Measurements from ENCODE around the gene QRFP. TPM values are rescaled to one million over a fixed set of nuclear protein-coding genes. Genes with fewer than 3 reads are reported as not detected.

QRFP gene
- total RNA-seq, 1 experiment from 2014 or later, result not detected

GRCh38 chr9:130890124-130890523 is 6.5 kb downstream of the QRFP start:
- no peak overlapping the region for H3K27ac ChIP-seq (ENCODE audit: insufficient read length, low read depth, low read length)
- DNase-seq, result no peak
- H2BK12ac ChIP-seq (ENCODE audit: insufficient read length, low read depth, low read length), result no peak overlapping the region
- H3K4me1 Mint-ChIP-seq, result peaks cover 5 to 11% of the 10 kb centered on the region in 2 experiments; a peak in 3 of 4 replicates
- H3K4me3 Mint-ChIP-seq, result no peak overlapping the region
- no peak overlapping the region for H4K8ac ChIP-seq (replicated peaks; ENCODE audit: insufficient read length, low read depth, low read length)
- no peak overlapping the region for H3K4ac ChIP-seq (ENCODE audit: low read depth, low read length)
- H4K5ac ChIP-seq (ENCODE audit: insufficient read length, low read depth, low read length), result no peak overlapping the region
- 0 out of 7 replicates have a peak overlapping the region, but pooled peaks of 1 of the 3 experiments have one; percentile 40 for H3K27ac Mint-ChIP-seq
- no peak overlapping the region for H2AFZ ChIP-seq (ENCODE audit: low read length)
- H3K14ac ChIP-seq (ENCODE audit: insufficient read depth, low read length), result no peak overlapping the region
- no peak overlapping the region for H3K18ac ChIP-seq (ENCODE audit: insufficient read length, low read depth, low read length)
- no peak for TF ChIP-seq CTCF (conservative IDR thresholded peaks at IDR 0.05)
- H4K20me1 ChIP-seq (ENCODE audit: control insufficient read depth, insufficient read depth, insufficient read length), result no peaks in the 10 kb centered on the region
- no peaks in the 10 kb centered on the region for H3K27me3 ChIP-seq (ENCODE audit: insufficient read depth, low read length)
- H3K9me3 Mint-ChIP-seq, result no peaks in the 10 kb centered on the region; a peak in 1 of 5 replicates
- H2AK5ac ChIP-seq (ENCODE audit: insufficient read length, low read length), result no peak overlapping the region
- no CpG with 5 or more reads among the region's 9 CpGs for WGBS (ENCODE audit: extremely low coverage, insufficient read length, low lambda C conversion rate)
- H2BK5ac ChIP-seq (ENCODE audit: insufficient read length, low read length), result no peak overlapping the region
- H3K23ac ChIP-seq (ENCODE audit: insufficient read length, low read depth, low read length), result no peak overlapping the region
- no peak overlapping the region for H3T11ph ChIP-seq (ENCODE audit: low read length)
- H3K79me2 ChIP-seq (ENCODE audit: insufficient read depth, low read length), result no peaks in the 10 kb centered on the region
- no peak overlapping the region for H2BK15ac ChIP-seq (ENCODE audit: low read depth, low read length)
- no peak overlapping the region for H3K4me2 ChIP-seq (ENCODE audit: insufficient read depth, insufficient read length, low read length)
- no peaks in the 10 kb centered on the region for H3K79me1 ChIP-seq (ENCODE audit: insufficient read depth, low read depth, low read length, poor library complexity, severe bottlenecking)
- H2BK120ac ChIP-seq (ENCODE audit: low read depth, low read length, poor library complexity, severe bottlenecking), result no peak overlapping the region
- H3K56ac ChIP-seq (ENCODE audit: insufficient read length, low read depth, low read length), result no peak overlapping the region
- H2BK20ac ChIP-seq (ENCODE audit: low read depth, low read length, poor library complexity, severe bottlenecking), result no peak overlapping the region
- no peak overlapping the region for H3K9ac ChIP-seq (ENCODE audit: extremely low read depth, insufficient read length, low read length)
- no peaks in the 10 kb centered on the region for H3K4me1 ChIP-seq (ENCODE audit: insufficient read depth, low read length)
- no peaks in the 10 kb centered on the region for H3K23me2 ChIP-seq (ENCODE audit: insufficient read length, low read depth, low read length, poor library complexity, severe bottlenecking)
- H4K91ac ChIP-seq (ENCODE audit: insufficient read length, low read depth, low read length), result no peak overlapping the region
- H3K27me3 Mint-ChIP-seq (ENCODE audit: low read depth), result no peaks in the 10 kb centered on the region; the same call in 1 of the 2 replicates
- peaks cover 18 to 58% (median 36%) of the 10 kb centered on the region in 3 experiments for H3K36me3 Mint-ChIP-seq (ENCODE audit: insufficient read depth in 1 of 3, low read depth in 3 of 3)
- no peaks in the 10 kb centered on the region for H3K9me3 ChIP-seq (ENCODE audit: control insufficient read depth, low read depth, low read length)
